A673 (cell line): Measurements from ENCODE around the gene KATNAL2. TPM values are rescaled to one million over a fixed set of nuclear protein-coding genes. Genes with fewer than 3 reads are reported as not detected.

Experiments used
- BruUV-seq: library from RNA; stranded (reverse); fragments of 400-500 nt; replicated peaks from 2 replicates; lab custom pipeline; 2021; lab: Mats Ljungman, UMichigan
- CTCF ChIA-PET: fragments of 300-600 bp; sonication (Branson Sonifier 250); formaldehyde crosslinking; loops from one replicate; lab custom pipeline; 2022; ENCODE audit warnings: antibody characterized with exemption; lab: Charles Lee
- POLR2A ChIA-PET: fragments of 300-600 bp; sonication (Branson Sonifier 250); formaldehyde crosslinking; loops from one replicate; lab custom pipeline; 2022; ENCODE audit warnings: antibody characterized with exemption; ENCODE audit not compliant: low non-redundant PET; lab: Charles Lee
- DNase-seq: peaks from one replicate; pipeline ENCODE4 v3.0.0-alpha.2; 2015; ENCODE audit warnings: low spot score
- H3K27ac ChIP-seq: fragments of 200-600 bp; sonication (generic); 2 replicates; pipeline ENCODE4 v1.5.1; 2016; ENCODE audit warnings: mixed run types, low read depth, mild to moderate bottlenecking, mixed read lengths, antibody characterized with exemption, low read length; ENCODE audit not compliant: poor library complexity, severe bottlenecking
- H3K27me3 ChIP-seq: fragments of 200-600 bp; sonication (generic); replicated peaks from 2 replicates; pipeline ENCODE4 v1.6.1; 2017; ENCODE audit warnings: mixed run types, low read depth, mild to moderate bottlenecking, mixed read lengths, antibody characterized with exemption, low read length; ENCODE audit not compliant: insufficient read depth, poor library complexity
- H3K36me3 ChIP-seq: fragments of 200-600 bp; sonication (generic); 2 replicates; pipeline ENCODE4 v1.6.1; 2016; ENCODE audit warnings: mixed run types, mild to moderate bottlenecking, mixed read lengths, antibody characterized with exemption, low read length; ENCODE audit not compliant: insufficient read depth, poor library complexity, severe bottlenecking
- H3K4me1 ChIP-seq: fragments of 200-600 bp; sonication (generic); 2 replicates; pipeline ENCODE4 v1.6.1; 2017; ENCODE audit warnings: mixed run types, mild to moderate bottlenecking, mixed read lengths, antibody characterized with exemption, low read length; ENCODE audit not compliant: insufficient read depth, poor library complexity, severe bottlenecking
- H3K4me3 ChIP-seq: fragments of 200-600 bp; sonication (generic); 2 replicates; pipeline ENCODE4 v1.5.1; 2016; ENCODE audit warnings: low read depth, mixed run types, mild to moderate bottlenecking, mixed read lengths, low read length; ENCODE audit not compliant: poor library complexity, severe bottlenecking
- H3K9me3 ChIP-seq: fragments of 200-600 bp; sonication (generic); 2 replicates; pipeline ENCODE4 v1.6.1; 2016; ENCODE audit warnings: mixed run types, low read depth, mild to moderate bottlenecking, mixed read lengths, antibody characterized with exemption, low read length; ENCODE audit not compliant: poor library complexity, severe bottlenecking
- CTCF ChIP-seq: fragments of 300-800, 200-600 bp; sonication (generic); conservative IDR thresholded peaks from 2 replicates; pipeline ENCODE4 v1.5.1; 2017; ENCODE audit warnings: low read depth, mild to moderate bottlenecking, antibody characterized with exemption, low read length, moderate library complexity, mixed read lengths
- EZH2 ChIP-seq: fragments of 200-600 bp; sonication (generic); IDR thresholded peaks from 2 replicates; pipeline ENCODE4 v1.6.1; 2017; ENCODE audit warnings: borderline replicate concordance, low read depth, mild to moderate bottlenecking, mixed read lengths, antibody characterized with exemption, low read length; ENCODE audit not compliant: poor library complexity, severe bottlenecking
- intact Hi-C: fragments of 100-400 bp; cut with micrococcal nuclease; formaldehyde crosslinking; loops from one replicate; pipeline ENCODE4 v1.10.0; 2022; ENCODE audit not compliant: unreplicated experiment
- total RNA-seq: library from RNA; stranded (reverse); gene quantifications from 2 replicates; pipeline ENCODE4 v1.2.3, GENCODE V29; 2021

KATNAL2 gene
- total RNA-seq, 1 experiment from 2014 or later, result 10.6 TPM

GRCh38 chr18:46877329-46877987 lies 39.9 kb upstream of the KATNAL2 start:
- H3K27ac ChIP-seq, result no peak overlapping the region
- no peak overlapping the region for H3K4me3 ChIP-seq
- peaks cover 10% of the 10 kb centered on the region for H3K4me1 ChIP-seq
- ChIA-PET CTCF (no interaction called here), POLR2A (no interaction called here)
- peaks cover 24% of the 10 kb centered on the region for H3K36me3 ChIP-seq
- no peak for DNase-seq
- TF ChIP-seq CTCF (no peak), EZH2 (no peak)
- no TSS peak for BruUV-seq
- H3K27me3 ChIP-seq, result no peaks in the 10 kb centered on the region
- peaks cover 29% of the 10 kb centered on the region for H3K9me3 ChIP-seq
- intact Hi-C loops, result no loop called here

GRCh38 chr18:46883180-46883579 lies 34.2 kb upstream of the KATNAL2 start:
- H3K4me1 ChIP-seq, result peaks cover 22% of the 10 kb centered on the region
- CTCF ChIA-PET, result no interaction called here
- peaks cover 23% of the 10 kb centered on the region for H3K9me3 ChIP-seq
- intact Hi-C loops, result no loop called here
- POLR2A ChIA-PET, result no interaction called here
- no peak for DNase-seq
- peaks cover 22% of the 10 kb centered on the region for H3K36me3 ChIP-seq
- BruUV-seq, result no TSS peak
- peak overlapping the region; percentile 10 for H3K4me3 ChIP-seq
- peak overlapping the region; percentile 60 for H3K27ac ChIP-seq
- TF ChIP-seq CTCF, result no peak
- no peak for TF ChIP-seq EZH2
- H3K27me3 ChIP-seq, result no peaks in the 10 kb centered on the region

GRCh38 chr18:46886893-46887292 lies 30.5 kb upstream of the KATNAL2 start:
- Histone ChIP-seq H3K27ac (no peak overlapping the region), H3K36me3 (peaks cover 37% of the 10 kb centered on the region), H3K27me3 (no peaks in the 10 kb centered on the region), H3K4me3 (no peak overlapping the region), H3K4me1 (peaks cover 17% of the 10 kb centered on the region), H3K9me3 (peaks cover 25% of the 10 kb centered on the region)
- no peak for DNase-seq
- intact Hi-C loops, result no loop called here
- no peak for TF ChIP-seq CTCF
- TF ChIP-seq EZH2, result no peak
- ChIA-PET CTCF (no interaction called here), POLR2A (no interaction called here)
- no TSS peak for BruUV-seq
